HUES6 (cell line): ENCODE results near the gene RFC3.

Source experiments
- H3K27ac ChIP-seq: 2 replicates; pipeline ENCODE4 v1.7.0; 2013; ENCODE audit warnings: low read depth, mild to moderate bottlenecking, low read length, inconsistent platforms
- H3K27me3 ChIP-seq: 2 replicates; pipeline ENCODE4 v1.6.1; 2013; ENCODE audit warnings: low read length; ENCODE audit not compliant: control insufficient read depth, insufficient read depth
- H3K36me3 ChIP-seq: 2 replicates; pipeline ENCODE4 v1.6.1; 2013; ENCODE audit warnings: low read length; ENCODE audit not compliant: control insufficient read depth, insufficient read depth
- H3K4me1 ChIP-seq: 2 replicates; pipeline ENCODE4 v1.6.1; 2013; ENCODE audit warnings: low read length; ENCODE audit not compliant: control insufficient read depth, insufficient read depth
- H3K4me3 ChIP-seq: 2 replicates; pipeline ENCODE4 v1.5.1; 2013; ENCODE audit warnings: low read depth, low read length
- H3K9ac ChIP-seq: one replicate; pipeline ENCODE4 v1.6.1; 2013; ENCODE audit warnings: mild to moderate bottlenecking, low read length
- H3K9me3 ChIP-seq: 2 replicates; pipeline ENCODE4 v1.6.1; 2013; ENCODE audit warnings: low read depth, low read length; ENCODE audit not compliant: control insufficient read depth, insufficient read depth

Gene RFC3

GRCh38 chr13:33868343-33868994 is 50.5 kb downstream of the RFC3 start:
- Histone ChIP-seq H3K36me3 (0 out of 2 replicates have a peak, but pooled peaks cover 3% of the 10 kb centered on the region), H3K27me3 (no peaks in the 10 kb centered on the region), H3K9ac (no peak overlapping the region), H3K4me1 (no peaks in the 10 kb centered on the region), H3K9me3 (no peaks in the 10 kb centered on the region), H3K27ac (no peak overlapping the region), H3K4me3 (no peak overlapping the region)

DNA sequence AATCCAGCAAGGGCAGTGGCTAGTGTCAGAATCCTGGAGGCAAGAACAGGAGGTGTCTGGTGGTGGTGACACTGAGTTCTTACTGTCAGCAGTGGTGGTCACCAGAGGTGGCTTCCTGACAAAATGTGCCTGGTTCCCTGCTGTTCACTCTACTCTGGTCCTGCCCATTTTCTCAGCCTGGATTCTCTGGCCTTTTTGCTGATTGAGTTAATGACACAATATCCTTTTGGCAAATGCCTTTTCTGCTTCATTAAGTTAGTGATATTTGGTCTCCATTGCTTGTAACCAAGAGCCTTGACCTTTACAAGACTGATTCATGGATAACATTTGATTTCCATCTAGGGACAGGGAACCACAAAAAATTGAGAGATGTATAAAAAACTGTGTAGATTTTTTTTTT is 51.1 kb downstream of the RFC3 start:
- Histone ChIP-seq H3K4me1 (no peaks in the 10 kb centered on the region), H3K27me3 (no peaks in the 10 kb centered on the region), H3K4me3 (no peak overlapping the region), H3K36me3 (0 out of 2 replicates have a peak, but pooled peaks cover 3% of the 10 kb centered on the region), H3K9ac (no peak overlapping the region), H3K9me3 (no peaks in the 10 kb centered on the region), H3K27ac (no peak overlapping the region)

GRCh38 chr13:33870046-33870668 is 52.2 kb downstream of the RFC3 start:
- no peak overlapping the region for H3K9ac ChIP-seq
- H3K4me3 ChIP-seq = no peak overlapping the region
- 0 out of 2 replicates have a peak, but pooled peaks cover 3% of the 10 kb centered on the region for H3K36me3 ChIP-seq
- H3K9me3 ChIP-seq = no peaks in the 10 kb centered on the region
- H3K27ac ChIP-seq = no peak overlapping the region
- H3K4me1 ChIP-seq = no peaks in the 10 kb centered on the region
- H3K27me3 ChIP-seq = no peaks in the 10 kb centered on the region

- no peaks in the 10 kb centered on the region for H3K4me1 ChIP-seq
- no peaks in the 10 kb centered on the region for H3K27me3 ChIP-seq
- H3K9ac ChIP-seq = no peak overlapping the region
- H3K36me3 ChIP-seq = 0 out of 2 replicates have a peak, but pooled peaks cover 3% of the 10 kb centered on the region
- no peak overlapping the region for H3K4me3 ChIP-seq
- no peak overlapping the region for H3K27ac ChIP-seq
- no peaks in the 10 kb centered on the region for H3K9me3 ChIP-seq
Measured at GRCh38 chr13:33871207-33872004, 53.5 kb downstream of the RFC3 start.

GRCh38 chr13:33872005-33872351 is 54.0 kb downstream of the RFC3 start:
- Histone ChIP-seq H3K36me3 (0 out of 2 replicates have a peak, but pooled peaks cover 3% of the 10 kb centered on the region), H3K27ac (no peak overlapping the region), H3K4me1 (no peaks in the 10 kb centered on the region), H3K27me3 (no peaks in the 10 kb centered on the region), H3K9ac (no peak overlapping the region), H3K9me3 (no peaks in the 10 kb centered on the region), H3K4me3 (no peak overlapping the region)

DNA sequence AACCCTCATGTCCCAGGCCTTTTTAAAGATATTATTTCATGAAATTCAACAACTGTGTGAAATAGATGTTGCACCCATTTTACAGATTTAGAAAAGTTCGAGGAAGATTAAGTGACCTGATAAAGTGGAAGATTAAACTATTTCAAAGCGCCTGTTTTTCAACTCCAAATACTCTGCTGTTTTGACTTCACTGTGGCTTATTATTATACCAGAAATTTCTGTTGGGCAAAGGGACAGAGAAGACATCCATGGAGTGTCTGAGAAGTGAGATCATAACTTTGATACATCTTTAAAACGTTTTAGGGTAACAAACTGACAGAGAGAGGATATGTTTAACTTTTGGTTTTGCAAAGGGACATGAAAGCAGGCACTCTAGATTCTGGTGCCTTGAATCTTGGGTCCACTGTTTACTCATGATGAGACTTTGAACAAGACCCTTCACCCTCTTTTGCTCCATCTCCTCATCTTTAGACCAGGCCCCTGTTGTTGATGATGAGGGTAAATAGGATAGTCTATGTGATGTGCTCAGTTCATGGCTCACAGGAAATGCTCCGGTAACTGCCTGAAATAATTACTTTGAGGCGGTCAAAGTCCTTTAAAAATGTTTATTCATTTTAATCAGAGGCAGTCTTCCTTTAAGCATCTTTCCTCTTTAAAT is 55.4 kb downstream of the RFC3 start:
- no peak overlapping the region for H3K27ac ChIP-seq
- no peaks in the 10 kb centered on the region for H3K36me3 ChIP-seq
- no peak overlapping the region for H3K9ac ChIP-seq
- H3K4me3 ChIP-seq = no peak overlapping the region
- H3K9me3 ChIP-seq = no peaks in the 10 kb centered on the region
- no peaks in the 10 kb centered on the region for H3K4me1 ChIP-seq
- no peaks in the 10 kb centered on the region for H3K27me3 ChIP-seq

DNA sequence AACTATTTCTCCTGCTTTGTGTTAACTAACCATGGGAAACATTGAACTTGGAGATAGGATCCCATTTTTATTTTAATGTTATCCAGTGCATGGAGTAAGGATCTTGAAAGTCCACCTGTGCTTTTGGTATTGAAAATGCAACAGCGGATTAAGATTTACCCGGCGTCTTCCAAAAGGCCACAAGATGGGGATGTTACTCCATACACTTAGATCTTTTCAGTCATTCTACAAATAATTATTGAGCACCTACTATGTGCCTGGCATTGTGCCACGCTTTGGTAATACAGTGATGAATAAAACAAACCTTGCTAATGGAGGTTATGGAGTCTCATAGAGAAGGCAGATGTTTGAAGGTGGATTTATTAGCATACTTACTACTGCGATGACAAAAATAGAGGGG is 56.9 kb downstream of the RFC3 start:
- Histone ChIP-seq H3K36me3 (no peaks in the 10 kb centered on the region), H3K9ac (no peak overlapping the region), H3K27ac (no peak overlapping the region), H3K9me3 (no peaks in the 10 kb centered on the region), H3K4me3 (no peak overlapping the region), H3K4me1 (no peaks in the 10 kb centered on the region), H3K27me3 (no peaks in the 10 kb centered on the region)

- H3K27me3 ChIP-seq = no peaks in the 10 kb centered on the region
- H3K4me3 ChIP-seq = no peak overlapping the region
- H3K9ac ChIP-seq = no peak overlapping the region
- no peaks in the 10 kb centered on the region for H3K36me3 ChIP-seq
- no peaks in the 10 kb centered on the region for H3K9me3 ChIP-seq
- H3K27ac ChIP-seq = no peak overlapping the region
- no peaks in the 10 kb centered on the region for H3K4me1 ChIP-seq
Measured at GRCh38 chr13:33875618-33876401, 57.9 kb downstream of the RFC3 start.

DNA sequence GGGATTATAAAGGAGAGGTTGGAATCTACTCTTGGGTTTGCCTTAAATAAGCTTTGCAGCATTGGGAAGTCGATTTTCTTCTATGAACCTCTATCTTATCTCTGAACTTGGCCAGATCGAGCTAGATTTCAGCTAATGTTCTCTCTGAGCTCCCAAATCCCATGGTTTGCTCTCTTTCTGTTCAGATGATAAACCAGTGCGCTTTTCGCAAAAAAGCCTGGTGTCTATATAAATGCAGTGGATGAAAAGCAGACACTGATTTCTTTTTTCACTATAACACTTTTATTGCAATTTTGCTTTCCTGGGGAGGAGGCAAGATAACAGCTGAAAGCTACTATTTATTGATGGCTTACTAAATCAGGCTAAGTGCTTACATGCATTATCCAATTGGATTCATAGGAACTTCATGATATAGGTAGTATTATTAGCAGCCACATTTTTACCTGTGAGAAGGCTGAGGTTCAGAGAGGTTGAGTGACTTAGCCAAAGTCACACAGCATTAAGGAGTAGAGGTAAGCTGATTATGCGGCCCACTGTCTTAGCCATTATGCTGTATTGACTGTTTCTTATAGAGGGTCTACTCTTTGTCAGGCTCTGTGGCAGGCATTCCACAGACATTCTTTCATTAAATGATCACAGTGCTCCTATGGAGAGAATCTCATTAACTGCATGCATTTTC is 58.9 kb downstream of the RFC3 start:
- H3K9ac ChIP-seq = no peak overlapping the region
- H3K27ac ChIP-seq = no peak overlapping the region
- H3K9me3 ChIP-seq = no peaks in the 10 kb centered on the region
- H3K4me1 ChIP-seq = no peaks in the 10 kb centered on the region
- H3K27me3 ChIP-seq = no peaks in the 10 kb centered on the region
- H3K36me3 ChIP-seq = no peaks in the 10 kb centered on the region
- no peak overlapping the region for H3K4me3 ChIP-seq

DNA sequence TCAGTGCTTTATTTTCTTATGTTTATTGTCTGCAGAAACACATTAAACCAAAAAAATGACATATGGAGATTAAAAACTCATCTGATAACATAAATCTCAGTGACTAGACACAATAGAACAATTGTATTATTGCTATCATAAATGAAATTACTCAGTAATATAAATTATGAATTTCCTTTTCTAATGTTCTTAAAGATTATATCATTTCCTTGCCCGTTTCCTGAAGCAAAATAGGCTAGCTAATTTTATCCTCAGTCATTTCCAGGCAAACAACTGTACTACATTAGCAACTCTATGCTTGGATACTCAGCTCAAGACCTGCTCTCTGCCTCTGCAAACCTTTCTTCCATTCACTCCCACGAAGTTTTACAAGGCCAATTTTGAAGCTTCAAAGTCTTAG is 61.2 kb downstream of the RFC3 start:
- no peak overlapping the region for H3K27ac ChIP-seq
- no peaks in the 10 kb centered on the region for H3K36me3 ChIP-seq
- H3K9ac ChIP-seq = no peak overlapping the region
- no peak overlapping the region for H3K4me3 ChIP-seq
- no peaks in the 10 kb centered on the region for H3K9me3 ChIP-seq
- H3K27me3 ChIP-seq = no peaks in the 10 kb centered on the region
- no peaks in the 10 kb centered on the region for H3K4me1 ChIP-seq
